GM19099 (cell line): ENCODE data around the gene SYCN.

ENCODE experiments used
- POLR2A ChIP-seq: IDR thresholded peaks from 3 replicates; pipeline ENCODE4 v1.6.1; 2011; ENCODE audit warnings: low read depth; ENCODE audit not compliant: insufficient read length; ENCODE audit errors: extremely low read depth

The SYCN gene

DNA sequence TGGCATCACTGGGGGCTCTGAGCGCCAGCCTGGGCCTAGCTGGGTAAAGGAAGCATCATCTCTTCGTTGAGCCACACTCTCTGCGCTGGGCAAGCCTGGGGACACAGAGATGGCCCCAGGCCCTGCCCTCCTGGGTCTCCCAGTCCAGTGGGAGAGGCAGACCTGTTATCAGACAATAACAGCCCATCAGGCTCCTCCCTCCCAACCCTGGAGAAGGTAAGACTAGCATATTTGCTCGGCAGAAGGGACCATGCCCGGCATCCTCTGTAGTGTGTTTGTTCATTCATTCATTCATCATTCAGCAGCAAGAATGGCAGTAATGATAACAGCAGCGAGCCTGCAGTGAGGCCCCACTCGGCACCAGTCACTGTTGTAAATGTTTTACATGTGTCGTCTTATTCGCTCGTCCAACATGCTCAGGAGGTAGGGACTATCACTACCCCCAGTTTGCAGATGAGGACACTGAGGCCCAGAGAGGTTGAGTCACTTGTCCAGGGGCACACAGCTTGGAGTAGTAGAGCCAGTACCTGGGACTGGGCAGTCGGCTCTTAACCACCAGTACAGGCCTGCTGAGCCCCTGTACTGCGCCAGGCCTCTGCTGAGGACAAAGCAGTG is 45.3 kb downstream of the SYCN start:
- no peak for TF ChIP-seq POLR2A

- no peak for TF ChIP-seq POLR2A
Observed at GRCh38 chr19:39157997-39158389, 46.1 kb downstream of the SYCN start.

GRCh38 chr19:39157275-39157996 is 46.6 kb downstream of the SYCN start:
- TF ChIP-seq POLR2A = no peak

GRCh38 chr19:39156326-39157230 is 47.5 kb downstream of the SYCN start:
- TF ChIP-seq POLR2A = no peak

GRCh38 chr19:39155741-39156140 is 48.3 kb downstream of the SYCN start:
- no peak for TF ChIP-seq POLR2A

GRCh38 chr19:39155114-39155700 is 48.9 kb downstream of the SYCN start:
- no peak for TF ChIP-seq POLR2A

- no peak for TF ChIP-seq POLR2A
Observed at GRCh38 chr19:39154629-39155100, 49.4 kb downstream of the SYCN start.

DNA sequence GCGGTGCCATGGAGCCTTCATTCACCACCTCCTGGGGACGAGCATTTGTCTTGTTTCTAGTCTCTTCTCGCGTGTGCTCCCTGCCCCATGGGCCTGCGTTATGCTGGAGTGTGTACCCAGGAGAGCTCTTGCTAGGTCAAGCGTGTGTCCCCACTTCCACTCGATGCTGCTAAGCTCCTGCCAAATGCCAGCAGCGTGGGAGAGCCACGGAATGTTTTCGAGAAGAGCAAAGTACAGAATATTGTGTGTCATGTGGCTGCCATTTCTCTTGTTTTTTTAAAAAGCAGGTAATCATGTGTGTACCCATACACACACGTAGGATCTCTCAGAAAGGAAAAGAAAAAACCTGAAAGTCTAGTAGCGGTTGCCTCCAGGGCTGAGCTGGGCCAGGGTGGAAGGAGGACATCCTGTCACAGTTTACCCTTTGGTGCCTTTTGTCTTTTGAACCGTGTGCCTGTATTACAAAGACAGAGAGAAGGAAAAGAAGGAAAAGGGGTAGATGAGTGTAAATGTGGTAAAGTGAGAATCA is 49.9 kb downstream of the SYCN start:
- TF ChIP-seq POLR2A = no peak
